HG03342 (cell line): Measurements from ENCODE around the gene ABHD6.
"Not testable (repeated sequence)": the region's sequence is repeated elsewhere in the genome, so short reads cannot be mapped to it uniquely, and the experiment has no call there.

ENCODE experiments used
- ATAC-seq: cut with Tn5 transposase; IDR thresholded peaks from one replicate; pipeline ENCODE4 v1.9.1; 2021; ENCODE audit warnings: mild to moderate bottlenecking, moderate library complexity; ENCODE audit not compliant: unreplicated experiment

Gene ABHD6

GRCh38 chr3:58207954-58208353, 29.6 kb upstream of the ABHD6 start:
- no peak for ATAC-seq

GRCh38 chr3:58209933-58210332, 27.7 kb upstream of the ABHD6 start:
- ATAC-seq: no peak

GRCh38 chr3:58210761-58211460, 26.7 kb upstream of the ABHD6 start, which contains the start of gene DNASE1L3:
Gene DNASE1L3, minus strand, starts transcription at chr3:58210972. Its CDS starts 66 bp downstream, at chr3:58210906.
- no peak for ATAC-seq

GRCh38 chr3:58214484-58215316, 22.9 kb upstream of the ABHD6 start:
- peak; percentile 74 for ATAC-seq

DNA sequence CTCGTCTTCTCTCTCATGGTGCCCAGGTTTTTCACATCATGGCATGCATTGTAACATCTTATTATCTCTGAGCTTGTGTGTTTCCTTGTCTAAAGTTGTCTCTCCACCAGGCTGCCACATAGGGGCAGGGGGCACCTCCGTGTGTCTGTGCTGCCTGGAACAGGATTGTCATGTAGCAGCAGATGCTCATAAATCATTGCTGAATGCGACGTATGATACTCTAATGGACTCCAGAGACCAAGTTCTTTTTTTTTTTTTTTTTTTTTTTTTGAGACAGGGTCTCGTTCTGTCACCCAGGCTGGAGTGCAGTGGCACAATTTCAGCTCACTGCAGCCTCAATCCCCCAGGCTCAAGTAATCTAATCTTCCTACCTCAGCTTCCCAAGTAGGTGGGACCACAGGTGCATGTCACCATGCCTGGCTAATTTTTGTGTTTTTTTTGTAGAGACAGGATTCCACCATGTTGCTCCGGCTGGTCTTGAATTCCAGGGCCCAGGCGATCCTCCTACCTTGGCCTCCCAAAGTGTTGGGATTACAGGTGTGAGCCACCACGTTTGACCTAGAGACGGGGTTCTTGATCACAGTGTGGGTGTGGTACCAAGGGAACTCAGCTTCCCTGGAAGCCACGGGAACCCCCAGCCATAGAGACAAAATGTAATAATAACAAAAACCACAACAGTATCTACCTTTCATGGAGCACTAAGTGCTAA, 22.1 kb upstream of the ABHD6 start:
- ATAC-seq: no peak

DNA sequence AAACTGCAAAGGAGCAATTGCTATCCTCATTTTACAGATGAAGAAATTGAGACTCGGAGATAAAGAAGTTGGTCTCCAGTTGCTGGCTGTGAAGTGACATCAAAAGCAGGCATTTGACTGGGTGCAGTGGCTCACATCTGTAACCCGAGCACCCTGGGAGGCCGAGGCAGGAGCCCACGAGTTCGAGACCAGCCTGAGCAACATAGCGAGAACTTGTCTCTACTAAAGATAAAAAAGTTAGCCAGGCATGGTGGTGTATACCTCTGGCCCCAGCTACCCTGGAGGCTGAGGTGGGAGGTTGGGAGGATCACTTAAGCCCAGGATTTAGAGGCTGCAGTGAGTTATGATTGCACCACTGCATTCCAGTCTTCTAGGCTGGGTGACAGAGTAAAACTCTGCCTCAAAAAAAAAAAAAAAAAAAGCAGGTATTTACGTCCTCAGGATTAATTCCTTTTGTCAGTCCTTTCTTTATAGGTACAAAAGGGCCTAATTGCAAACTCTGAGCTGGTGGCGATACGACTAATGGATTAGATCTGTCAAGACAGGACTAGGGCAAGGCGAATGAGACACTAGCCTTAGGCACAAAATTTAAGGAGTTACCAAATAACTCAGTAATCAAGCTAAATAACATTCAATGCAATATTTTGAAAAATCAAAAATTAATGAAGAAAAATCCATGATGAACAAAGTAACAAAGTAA, 20.9 kb upstream of the ABHD6 start:
- ATAC-seq: no peak

DNA sequence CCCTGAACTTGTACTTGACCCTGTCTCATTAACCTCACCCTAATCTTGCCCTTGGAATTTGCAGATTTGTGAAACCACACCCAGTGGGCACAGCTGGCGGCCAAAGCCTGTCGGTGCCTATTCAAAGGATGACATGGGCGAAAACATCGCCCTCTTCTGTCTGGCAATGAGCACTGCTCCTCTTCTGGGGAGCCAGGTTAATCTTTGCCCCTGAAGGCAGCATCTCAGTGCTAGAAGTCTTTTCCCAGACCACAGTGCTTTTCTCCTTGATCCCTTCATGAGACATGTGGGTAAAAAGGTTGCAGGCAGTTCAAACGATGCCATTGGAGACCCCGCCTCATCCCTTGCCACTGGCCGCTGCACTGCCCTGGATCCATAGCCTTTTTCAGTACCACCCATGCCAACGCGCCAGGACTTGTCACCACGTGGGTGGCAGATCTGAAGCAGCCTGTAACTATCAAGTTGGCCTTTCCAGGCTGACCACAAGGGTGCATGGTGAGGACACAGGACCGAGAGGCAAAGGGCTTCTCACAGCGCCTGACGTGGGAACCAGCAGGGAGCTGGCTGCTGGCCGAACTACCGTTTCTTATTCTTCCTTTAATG, 20.3 kb upstream of the ABHD6 start:
- peak; percentile 46 for ATAC-seq

GRCh38 chr3:58218904-58219303, 18.7 kb upstream of the ABHD6 start:
- ATAC-seq: no peak

DNA sequence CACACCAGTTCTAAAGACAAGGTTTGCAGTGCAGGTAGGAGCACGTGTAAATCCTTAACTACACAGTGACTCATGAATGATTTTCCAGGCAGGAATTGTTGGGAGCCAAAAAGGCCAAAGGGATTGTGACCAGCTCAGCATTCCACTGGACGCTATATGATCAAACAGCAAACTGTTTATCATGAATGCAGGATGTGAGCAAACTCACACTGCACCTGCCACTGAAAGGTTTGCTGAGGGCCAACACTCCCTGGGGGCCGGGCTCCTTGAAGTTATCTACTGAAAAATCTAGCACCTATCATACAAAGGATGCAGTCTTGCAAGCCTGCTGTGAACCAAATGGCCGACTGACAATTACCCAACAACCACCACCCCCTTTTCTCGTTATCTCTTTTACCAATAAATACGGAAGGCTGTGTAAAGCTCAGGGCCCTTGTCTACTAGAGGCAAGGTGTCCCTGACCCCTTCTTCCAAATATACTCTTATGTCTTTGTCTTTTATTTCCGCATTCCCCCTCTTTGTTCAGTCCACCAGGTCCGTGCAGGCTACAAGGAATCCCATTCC, 15.3 kb upstream of the ABHD6 start:
- ATAC-seq: no peak

- ATAC-seq: no peak
These were observed 13.7 kb upstream of the ABHD6 start for GRCh38 chr3:58223855-58224254.

GRCh38 chr3:58227933-58228332, 9.7 kb upstream of the ABHD6 start:
- not testable (repeated sequence) for ATAC-seq

DNA sequence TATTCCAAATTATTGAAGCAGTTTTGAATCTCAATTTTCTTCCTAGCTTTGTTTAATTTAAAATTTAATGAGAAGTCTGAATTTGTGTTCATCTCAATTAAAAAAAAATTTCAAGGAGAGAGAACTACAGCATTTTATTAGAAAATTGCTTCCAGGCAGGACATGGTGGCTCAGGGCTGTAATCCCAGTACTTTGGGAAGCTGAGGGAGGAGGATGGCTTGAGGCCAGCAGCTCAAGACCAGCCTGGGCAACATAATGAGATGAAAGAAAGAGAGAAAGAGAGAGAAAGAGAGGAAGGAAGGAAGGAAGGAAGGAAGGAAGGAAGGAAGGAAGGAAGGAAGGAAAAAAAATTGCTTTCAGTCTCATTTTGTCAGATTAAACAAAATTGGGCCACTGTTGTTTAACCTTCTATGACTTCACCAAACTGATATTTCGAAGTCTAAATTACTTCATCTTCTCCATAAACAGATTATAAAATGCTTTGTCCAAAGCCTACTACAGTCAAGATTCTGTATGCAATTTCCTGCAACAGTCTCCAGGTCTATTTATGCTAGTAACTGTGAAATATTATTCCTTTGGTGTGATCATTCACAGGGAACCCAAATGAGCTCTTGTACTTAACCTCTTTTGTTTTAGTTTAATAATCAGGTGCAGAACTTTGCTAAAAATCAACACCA, 6.6 kb upstream of the ABHD6 start:
- no peak for ATAC-seq

DNA sequence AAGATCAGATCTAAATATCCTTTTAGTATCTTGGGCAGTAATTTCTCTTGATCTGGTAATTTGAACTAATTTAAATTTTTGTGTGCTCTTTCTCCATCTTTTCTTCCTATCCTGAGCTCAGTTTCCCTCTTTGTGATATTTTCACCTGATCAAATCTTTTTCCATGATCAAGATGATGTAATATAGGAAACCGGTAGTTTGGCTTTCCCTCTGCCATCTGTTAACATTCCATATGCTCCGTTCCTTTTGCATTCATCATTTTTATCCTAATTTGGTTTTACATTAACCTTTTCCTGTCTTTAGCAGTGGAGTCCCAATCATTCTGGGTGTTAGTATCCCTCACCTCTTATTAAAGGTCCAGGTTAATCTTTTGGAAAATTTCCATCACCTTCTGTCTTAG, 5.9 kb upstream of the ABHD6 start:
- ATAC-seq: no peak

DNA sequence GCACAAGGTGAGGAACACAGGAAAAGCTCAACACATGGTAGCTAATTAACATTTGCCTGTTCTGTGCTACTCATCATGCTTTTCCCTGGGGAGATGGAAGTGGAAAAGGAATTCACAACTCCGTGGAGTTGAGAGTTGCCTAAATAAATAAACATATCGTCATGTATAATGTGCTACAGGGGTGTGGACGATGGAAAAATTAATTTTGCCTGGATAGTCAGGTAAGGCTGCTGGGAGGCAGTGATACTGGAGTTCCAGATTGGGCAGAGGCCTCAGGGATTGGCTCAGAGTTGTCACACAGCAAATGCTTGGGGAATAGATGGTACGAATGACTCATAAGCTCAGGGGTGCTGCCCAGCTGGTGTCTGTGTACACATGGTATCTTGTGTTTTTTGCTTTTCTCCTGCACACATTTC, 3.1 kb upstream of the ABHD6 start:
- no peak for ATAC-seq

DNA sequence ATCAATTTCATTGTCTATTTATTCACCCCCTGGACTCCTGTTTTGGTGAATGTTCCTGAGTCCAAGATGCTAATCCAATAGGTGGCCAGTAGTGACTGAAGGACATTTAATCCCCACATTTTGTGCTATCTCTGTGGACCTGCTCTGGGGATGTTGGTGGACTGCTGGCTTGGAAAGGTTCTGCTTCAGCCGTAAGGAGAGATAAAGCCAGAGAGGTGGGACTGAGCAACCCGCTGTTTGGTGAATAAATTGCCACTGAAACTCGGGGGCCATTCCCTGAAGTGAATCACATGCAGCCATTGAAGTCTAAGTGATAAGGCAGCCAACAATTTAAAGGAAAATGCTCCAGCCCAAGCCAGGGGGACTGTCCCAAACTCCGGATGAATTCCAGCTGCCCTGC, 1.6 kb upstream of the ABHD6 start:
- no peak for ATAC-seq

GRCh38 chr3:58236527-58237237, 910 bp upstream of the ABHD6 start:
- no peak for ATAC-seq

GRCh38 chr3:58237941-58238681, 519 bp downstream of the ABHD6 start:
- ATAC-seq: peak; percentile 36

- no peak for ATAC-seq
These were observed 1.2 kb downstream of the ABHD6 start for GRCh38 chr3:58238830-58239229.
